ENCODE data around the gene PSAT1. TPM values are rescaled to one million over a fixed set of nuclear protein-coding genes. Genes with fewer than 3 reads are reported as not detected.

Gene PSAT1
- 149 and 186 TPM in 2 replicates for total RNA-seq
- 85.7 and 120 TPM in 2 replicates for polyA plus RNA-seq

- Histone ChIP-seq H3K4me2 (peak within 1 kb of the TSS; percentile 92), H2AFZ (peak within 1 kb of the TSS; percentile 75), H3K4me1 (ENCODE audit: insufficient read depth) (peaks cover 6% of the 10 kb centered on the region), H3K36me3 (replicated peaks; ENCODE audit: insufficient read depth, low read depth) (no peaks in the 10 kb centered on the region), H3K27ac (peak within 1 kb of the TSS; percentile 73), H3K79me2 (peaks cover 33% of the 10 kb centered on the region), H4K20me1 (ENCODE audit: insufficient read depth, poor library complexity, severe bottlenecking) (peaks cover 3% of the 10 kb centered on the region), H3K9me2 (replicated peaks; ENCODE audit: insufficient read depth) (no peaks in the 10 kb centered on the region), H3K27me3 (no peaks in the 10 kb centered on the region), H3K4me3 (peak within 1 kb of the TSS; percentile 77), H3K9me3 (ENCODE audit: low read depth) (no peaks in the 10 kb centered on the region)
- 3% methylated on average over 73 of the region's 76 CpGs for WGBS (ENCODE audit: low lambda C conversion rate, missing lambda C conversion rate)
- TF ChIP-seq EZH2 (IDR thresholded peaks at IDR 0.05; ENCODE audit: borderline replicate concordance), result no peak
- TF ChIP-seq, protein P1, sequence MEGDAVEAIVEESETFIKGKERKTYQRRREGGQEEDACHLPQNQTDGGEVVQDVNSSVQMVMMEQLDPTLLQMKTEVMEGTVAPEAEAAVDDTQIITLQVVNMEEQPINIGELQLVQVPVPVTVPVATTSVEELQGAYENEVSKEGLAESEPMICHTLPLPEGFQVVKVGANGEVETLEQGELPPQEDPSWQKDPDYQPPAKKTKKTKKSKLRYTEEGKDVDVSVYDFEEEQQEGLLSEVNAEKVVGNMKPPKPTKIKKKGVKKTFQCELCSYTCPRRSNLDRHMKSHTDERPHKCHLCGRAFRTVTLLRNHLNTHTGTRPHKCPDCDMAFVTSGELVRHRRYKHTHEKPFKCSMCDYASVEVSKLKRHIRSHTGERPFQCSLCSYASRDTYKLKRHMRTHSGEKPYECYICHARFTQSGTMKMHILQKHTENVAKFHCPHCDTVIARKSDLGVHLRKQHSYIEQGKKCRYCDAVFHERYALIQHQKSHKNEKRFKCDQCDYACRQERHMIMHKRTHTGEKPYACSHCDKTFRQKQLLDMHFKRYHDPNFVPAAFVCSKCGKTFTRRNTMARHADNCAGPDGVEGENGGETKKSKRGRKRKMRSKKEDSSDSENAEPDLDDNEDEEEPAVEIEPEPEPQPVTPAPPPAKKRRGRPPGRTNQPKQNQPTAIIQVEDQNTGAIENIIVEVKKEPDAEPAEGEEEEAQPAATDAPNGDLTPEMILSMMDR (IDR thresholded peaks at IDR 0.05; ENCODE audit: poor library complexity), result no peak
- TF ChIP-seq EZH2phosphoT487 (IDR thresholded peaks at IDR 0.05; ENCODE audit: low read depth, severe bottlenecking, unreplicated experiment), result no peak
- DNase-seq (ENCODE audit: low spot score), result peak; percentile 95
These were observed at the start of gene PSAT1 for GRCh38 chr9:78296893-78297671. Gene PSAT1 (plus strand): TSS chr9:78297125. CDS start chr9:78297211, 86 bp downstream.

- Histone ChIP-seq H3K27me3 (no peaks in the 10 kb centered on the region), H3K4me1 (ENCODE audit: insufficient read depth) (no peaks in the 10 kb centered on the region)
These were observed 48.3 kb upstream of the PSAT1 start for GRCh38 chr9:78248635-78249034.

DNA sequence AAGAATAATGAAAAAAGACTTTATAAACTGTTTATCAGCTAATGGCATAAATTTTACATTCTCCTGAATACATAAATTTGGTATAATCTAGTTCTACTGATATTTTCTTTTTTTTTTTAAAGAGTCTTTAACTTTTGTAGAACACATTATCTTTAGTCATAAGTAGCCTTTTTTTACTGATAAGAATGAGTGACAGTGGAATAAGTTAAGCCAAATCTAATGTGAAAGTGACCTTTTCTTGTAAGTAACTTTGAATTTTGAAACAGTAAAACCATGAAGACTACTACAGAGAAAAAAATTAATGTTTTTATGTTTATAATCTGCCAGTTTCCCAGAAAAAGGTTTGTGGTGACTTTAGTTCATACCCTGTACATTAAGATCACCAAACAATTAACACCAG, 47.4 kb upstream of the PSAT1 start:
- no peaks in the 10 kb centered on the region for H3K9me3 ChIP-seq (ENCODE audit: low read depth)
- no peak overlapping the region for H3K4me3 ChIP-seq
- no peaks in the 10 kb centered on the region for H3K27me3 ChIP-seq
- H4K20me1 ChIP-seq (ENCODE audit: insufficient read depth, poor library complexity, severe bottlenecking), result no peaks in the 10 kb centered on the region
- H3K4me2 ChIP-seq, result no peak overlapping the region
- H3K79me2 ChIP-seq, result no peaks in the 10 kb centered on the region
- no peaks in the 10 kb centered on the region for H3K4me1 ChIP-seq (ENCODE audit: insufficient read depth)
- TF ChIP-seq EZH2 (IDR thresholded peaks at IDR 0.05; ENCODE audit: borderline replicate concordance), result no peak
- TF ChIP-seq, protein P1 (IDR thresholded peaks at IDR 0.05; ENCODE audit: poor library complexity), result no peak
- no peak for TF ChIP-seq EZH2phosphoT487 (IDR thresholded peaks at IDR 0.05; ENCODE audit: low read depth, severe bottlenecking, unreplicated experiment)
- no peaks in the 10 kb centered on the region for H3K36me3 ChIP-seq (replicated peaks; ENCODE audit: insufficient read depth, low read depth)
- H3K9me2 ChIP-seq (replicated peaks; ENCODE audit: insufficient read depth), result no peaks in the 10 kb centered on the region
- no peak overlapping the region for H2AFZ ChIP-seq
- no peak for DNase-seq (ENCODE audit: low spot score)
- no peak overlapping the region for H3K27ac ChIP-seq

More at GRCh38 chr9:78248635-78249034, 48.3 kb upstream of the PSAT1 start:
- WGBS (ENCODE audit: low lambda C conversion rate, missing lambda C conversion rate), result 95% methylated on average over 1 of the region's 1 CpG
- DNase-seq (ENCODE audit: low spot score), result no peak
- H2AFZ ChIP-seq, result no peak overlapping the region
- no peaks in the 10 kb centered on the region for H4K20me1 ChIP-seq (ENCODE audit: insufficient read depth, poor library complexity, severe bottlenecking)
- no peaks in the 10 kb centered on the region for H3K79me2 ChIP-seq
- no peak overlapping the region for H3K4me2 ChIP-seq
- no peaks in the 10 kb centered on the region for H3K9me2 ChIP-seq (replicated peaks; ENCODE audit: insufficient read depth)
- H3K27ac ChIP-seq, result no peak overlapping the region
- TF ChIP-seq EZH2phosphoT487 (IDR thresholded peaks at IDR 0.05; ENCODE audit: low read depth, severe bottlenecking, unreplicated experiment) (no peak), EZH2 (IDR thresholded peaks at IDR 0.05; ENCODE audit: borderline replicate concordance) (no peak)
- TF ChIP-seq, protein P1 (IDR thresholded peaks at IDR 0.05; ENCODE audit: poor library complexity), result no peak
- H3K4me3 ChIP-seq, result no peak overlapping the region
- no peaks in the 10 kb centered on the region for H3K9me3 ChIP-seq (ENCODE audit: low read depth)
- no peaks in the 10 kb centered on the region for H3K36me3 ChIP-seq (replicated peaks; ENCODE audit: insufficient read depth, low read depth)

All from hepatocyte (in vitro differentiated cells).